ENCODE data around the gene WNT5B. TPM values are rescaled to one million over a fixed set of nuclear protein-coding genes. Genes with fewer than 3 reads are reported as not detected.
"Not testable (repeated sequence)": the region's sequence is repeated elsewhere in the genome, so short reads cannot be mapped to it uniquely, and the experiment has no call there.

WNT5B gene
- total RNA-seq, 1 donor from 2014 or later, result 7.3 TPM

DNA sequence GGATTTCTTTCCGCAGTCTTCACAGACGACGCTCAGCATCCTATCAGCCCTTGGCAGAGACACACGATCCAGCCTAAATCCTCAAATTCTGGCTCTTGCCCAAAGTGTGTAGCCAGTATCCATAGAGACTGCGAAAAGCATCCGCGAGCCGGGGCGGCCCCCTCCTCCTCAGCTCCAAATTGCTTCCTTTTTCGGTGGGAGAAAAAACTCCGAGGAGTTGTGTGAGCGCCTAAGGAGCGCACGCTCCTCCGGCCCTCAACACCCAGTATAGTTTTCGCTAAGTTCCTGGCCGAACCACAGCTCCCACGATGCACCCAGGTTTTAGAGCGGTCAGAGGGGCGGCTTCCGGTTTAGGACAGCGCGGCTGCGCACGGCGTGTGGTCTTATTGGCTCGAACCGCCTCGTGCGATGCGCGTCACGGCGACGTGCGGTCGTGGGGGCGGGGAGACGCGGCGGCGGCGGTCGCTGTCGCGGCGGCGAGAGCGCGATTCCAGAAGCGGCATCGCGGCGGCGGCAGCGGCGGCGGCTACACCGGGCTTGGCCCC, 61.6 kb downstream of the WNT5B start, which contains the start of gene ADIPOR2:
Gene ADIPOR2, plus strand, starts transcription at position 493 of the 545 bp plus-strand sequence. CDS start 63,274 bp downstream, outside the sequence.
- DNase-seq (ENCODE audit: low spot score), result peak; percentile 95

DNA sequence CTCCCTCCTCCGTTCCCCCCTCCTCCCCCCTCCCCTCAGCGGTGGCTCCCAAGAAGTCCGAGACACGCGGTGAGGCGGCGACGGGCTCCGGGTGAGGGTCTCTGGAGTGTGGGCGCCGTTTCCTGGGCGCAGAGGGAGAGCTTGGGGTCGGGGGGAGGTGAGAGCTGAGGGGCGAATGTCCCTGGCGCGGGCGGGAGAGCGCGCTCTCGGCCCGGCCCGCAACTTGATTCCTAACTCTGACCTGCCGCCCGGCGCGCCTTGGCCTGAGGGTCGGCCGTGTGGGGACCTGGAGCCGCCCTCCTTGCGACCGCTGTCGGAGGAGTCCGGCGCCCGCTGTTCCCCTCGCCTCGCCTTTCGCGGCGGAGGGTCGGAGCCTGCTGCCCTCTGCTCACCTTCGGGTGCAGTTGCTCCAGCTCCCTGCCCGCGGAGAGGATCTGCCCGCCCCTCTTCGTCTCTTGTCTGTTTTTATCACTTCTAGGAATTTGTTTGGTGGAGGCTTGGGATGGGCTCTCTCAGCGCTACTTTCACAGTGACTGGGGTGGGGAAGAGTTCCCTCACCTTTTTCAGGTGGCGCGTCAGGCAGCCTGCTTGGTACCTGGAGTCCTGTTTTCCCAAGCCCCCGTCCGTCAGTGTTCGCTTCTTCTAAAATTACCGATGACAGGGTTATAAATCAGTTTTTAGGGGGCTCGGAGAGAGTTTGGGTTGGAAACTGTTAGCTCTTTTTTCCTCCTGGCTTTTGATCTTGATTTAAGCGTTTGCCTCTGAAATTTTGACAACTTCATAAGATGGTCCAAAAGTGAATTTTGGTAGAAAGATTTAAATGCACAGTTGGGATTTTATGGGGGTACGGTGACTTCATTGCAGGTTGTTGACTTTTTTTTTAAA, 62.3 kb downstream of the WNT5B start:
- peak; percentile 13 for DNase-seq (ENCODE audit: low spot score)

DNA sequence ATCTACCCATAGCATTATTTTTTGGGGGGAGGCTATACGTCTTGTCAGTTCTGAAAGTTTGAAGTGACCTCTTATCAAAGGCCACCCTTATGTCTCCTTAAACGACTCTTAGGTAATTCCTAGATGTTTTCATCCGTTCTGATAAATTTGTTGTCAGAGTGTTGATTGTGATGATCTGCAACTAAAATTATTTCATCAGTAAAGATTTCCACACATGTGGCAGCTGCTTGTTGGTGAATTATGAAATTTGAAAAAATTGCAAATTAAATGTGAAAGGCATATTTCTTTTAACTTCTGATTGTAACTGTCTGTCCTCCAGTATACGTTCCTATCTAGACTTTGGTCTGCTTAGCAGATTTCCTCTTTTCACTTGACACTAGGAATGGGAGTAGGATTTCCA, 63.2 kb downstream of the WNT5B start:
- DNase-seq (ENCODE audit: low spot score), result no peak

GRCh38 chr12:1692895-1693610, 64.0 kb downstream of the WNT5B start:
- DNase-seq (ENCODE audit: low spot score), result no peak

DNA sequence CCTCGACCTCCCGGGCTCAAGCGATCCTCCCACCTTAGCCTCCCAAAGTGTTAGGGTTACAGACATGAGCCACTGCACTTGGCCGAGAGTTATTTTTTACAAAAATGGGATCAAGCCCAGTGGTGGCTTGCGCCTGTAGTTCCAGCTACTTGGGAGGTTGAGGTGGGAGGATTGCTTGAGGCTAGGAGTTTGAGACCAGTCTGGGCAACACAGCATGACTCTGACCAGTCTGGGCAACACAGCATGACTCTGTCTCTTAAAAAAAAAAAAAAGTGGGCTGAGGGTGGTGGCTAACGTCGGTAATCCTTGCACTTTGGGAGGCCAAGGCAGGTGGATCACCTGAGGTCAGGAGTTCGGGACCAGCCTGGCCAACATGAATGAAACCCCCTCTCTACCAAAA, 66.1 kb downstream of the WNT5B start:
- DNase-seq (ENCODE audit: low spot score), result not testable (repeated sequence)

GRCh38 chr12:1695886-1696670, 67.0 kb downstream of the WNT5B start:
- no peak for DNase-seq (ENCODE audit: low spot score)

DNA sequence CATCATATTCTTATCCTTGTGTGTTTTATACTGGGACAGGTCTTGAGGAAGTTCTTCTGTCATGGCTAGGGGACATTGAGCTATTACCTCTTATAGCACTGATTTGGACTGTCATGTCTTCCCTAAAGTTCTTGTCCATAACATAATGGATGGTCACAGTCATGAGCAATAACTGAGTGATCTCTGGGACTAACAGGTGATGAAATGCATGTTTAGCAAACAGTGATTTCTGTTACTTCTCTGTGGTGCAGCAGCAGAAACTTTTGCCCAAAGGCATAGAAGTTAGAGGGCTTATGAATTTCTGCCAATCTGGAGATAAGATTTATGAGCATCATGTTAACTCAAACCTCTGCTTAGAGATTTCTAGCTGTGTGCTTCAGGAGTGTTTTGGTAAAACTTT, 67.8 kb downstream of the WNT5B start:
- DNase-seq (ENCODE audit: low spot score), result no peak

Other genes with a start within 250 kb of the WNT5B start
- gene FBXL14, start 34.6 kb upstream of the WNT5B start, total RNA-seq, result 23.3 TPM
- 64.2 TPM for gene ADIPOR2, start 61.8 kb downstream of the WNT5B start, total RNA-seq
- not detected for gene LRTM2, start 191.3 kb downstream of the WNT5B start, total RNA-seq